Measurements from ENCODE around the gene GPX4. TPM values are rescaled to one million over a fixed set of nuclear protein-coding genes. Genes with fewer than 3 reads are reported as not detected.

The GPX4 gene
- total and polyA plus RNA-seq, 2 experiments from 2014 or later = 351 to 573 TPM

GRCh38 chr19:1063030-1063908, 40.5 kb upstream of the GPX4 start (continued):
- TF ChIP-seq ZNF462 (CRISPR knock-in tag; IDR thresholded peaks at IDR 0.05) (no peak), ZNF331 (CRISPR knock-in tag; IDR thresholded peaks at IDR 0.05; ENCODE audit: low read depth) (no peak), CREB1 (CRISPR knock-in tag; IDR thresholded peaks at IDR 0.05; ENCODE audit: low read depth) (no peak), NANOG (IDR thresholded peaks at IDR 0.05; ENCODE audit: borderline replicate concordance) (no peak), CTCF (conservative IDR thresholded peaks at IDR 0.05; ENCODE audit: low read depth in 2 of 2) (no peak)
